B cell (primary cell): Measurements from ENCODE around the gene METTL4. TPM values are rescaled to one million over a fixed set of nuclear protein-coding genes. Genes with fewer than 3 reads are reported as not detected.
"Not testable (repeated sequence)": the region's sequence is repeated elsewhere in the genome, so short reads cannot be mapped to it uniquely, and the experiment has no call there.

ENCODE experiments used
- ATAC-seq: fragments of 200-7000 bp; cut with Tn5 transposase; one replicate; pipeline ENCODE4 v1.10.0; 2021; ENCODE audit warnings: low read depth, mild to moderate bottlenecking, moderate number of reproducible peaks, moderate library complexity
- CTCF ChIA-PET: fragments of 350-600 bp; sonication (Branson Sonifier 250); formaldehyde crosslinking; loops from one replicate; lab custom pipeline; 2021; ENCODE audit warnings: antibody characterized with exemption, inconsistent platforms; lab: Charles Lee
- POLR2A ChIA-PET: fragments of 350-600 bp; sonication (Branson Sonifier 250); formaldehyde crosslinking; loops from one replicate; lab custom pipeline; 2021; ENCODE audit warnings: antibody characterized with exemption; lab: Charles Lee
- DNase-seq: peaks from one replicate; pipeline ENCODE4 v3.0.0; 2013
- H2AFZ ChIP-seq: 2 replicates; pipeline ENCODE4 v1.6.1; 2012; ENCODE audit warnings: mild to moderate bottlenecking, low read depth, low read length; ENCODE audit not compliant: insufficient read depth, poor library complexity, severe bottlenecking
- H3K27ac ChIP-seq, 2 donors: 1 replicate in 1 of 2; 2 replicates in 1 of 2; pipeline ENCODE4 v1.5.1; 2012 to 2013; ENCODE audit warnings: low read length in 2 of 2, mild to moderate bottlenecking in 2 of 2, moderate library complexity in 1 of 2
- H3K27me3 ChIP-seq, 4 experiments: fragments of 200-600 bp in 1 of 4; sonication (generic) in 1 of 4; replicated peaks in 1 of 4; 1 replicate in 2 of 4; 2 replicates in 2 of 4; pipeline versions ENCODE4 v1.6.1 to v1.7.0; 2013 to 2016; ENCODE audit warnings: low read length in 3 of 4, mild to moderate bottlenecking in 2 of 4, mixed read lengths in 1 of 4, moderate library complexity in 1 of 4; ENCODE audit not compliant: insufficient read depth in 4 of 4, control insufficient read depth in 3 of 4; ENCODE audit errors: control extremely low read depth in 1 of 4
- H3K36me3 ChIP-seq, 2 experiments: replicated peaks in 1 of 2; 1 replicate in 1 of 2; 2 replicates in 1 of 2; pipeline versions ENCODE4 v1.6.1 to v1.7.1; 2013; ENCODE audit warnings: low read length in 1 of 2; ENCODE audit not compliant: insufficient read depth in 2 of 2, control insufficient read depth in 1 of 2; ENCODE audit errors: control extremely low read depth in 1 of 2, extremely low read depth in 1 of 2
- H3K4me1 ChIP-seq, 2 donors: fragments of 200-600 bp in 1 of 2; sonication (generic) in 1 of 2; 1 replicate in 1 of 2; 2 replicates in 1 of 2; pipeline versions ENCODE4 v1.5.1 to v1.6.1; 2013 to 2017; ENCODE audit warnings: low read length in 2 of 2; ENCODE audit not compliant: control insufficient read depth in 2 of 2, insufficient read depth in 2 of 2
- H3K4me2 ChIP-seq: replicated peaks from 2 replicates; pipeline ENCODE3; 2012; ENCODE audit warnings: mild to moderate bottlenecking, low read depth, low read length; ENCODE audit not compliant: poor library complexity, severe bottlenecking
- H3K4me3 ChIP-seq, 5 experiments: fragments of 200-600 bp in 1 of 5; sonication (generic) in 1 of 5; 1 replicate in 3 of 5; 2 replicates in 2 of 5; pipeline versions ENCODE4 v1.5.1 to v1.7.0; 2011 to 2016; ENCODE audit warnings: low read length in 4 of 5, mild to moderate bottlenecking in 4 of 5, low read depth in 2 of 5, control low read depth in 1 of 5, moderate library complexity in 1 of 5; ENCODE audit not compliant: insufficient read depth in 1 of 5; ENCODE audit errors: control extremely low read depth in 1 of 5, extremely low read depth in 1 of 5
- H3K79me2 ChIP-seq: fragments of 200-600 bp; sonication (generic); one replicate; pipeline ENCODE4 v1.6.0; 2016; ENCODE audit warnings: low read length; ENCODE audit not compliant: control insufficient read depth, insufficient read depth
- H3K9ac ChIP-seq: fragments of 200-600 bp; sonication (generic); 2 replicates; pipeline ENCODE4 v1.6.1; 2017; ENCODE audit warnings: mild to moderate bottlenecking, low read length, moderate library complexity
- H3K9me3 ChIP-seq, 3 donors: one replicate each; pipeline versions ENCODE4 v1.6.1 to v1.7.1; 2013; ENCODE audit warnings: low read length in 2 of 3; ENCODE audit not compliant: control insufficient read depth in 2 of 3, insufficient read depth in 1 of 3; ENCODE audit errors: control extremely low read depth in 1 of 3
- H4K20me1 ChIP-seq: 2 replicates; pipeline ENCODE4 v1.6.0; 2012; ENCODE audit warnings: mild to moderate bottlenecking, low read length; ENCODE audit not compliant: insufficient read depth, control insufficient read depth, poor library complexity, severe bottlenecking
- H3K27ac Mint-ChIP-seq: one replicate; pipeline ENCODE4 v1.8.0; 2021; ENCODE audit warnings: mixed read lengths
- H3K27me3 Mint-ChIP-seq: one replicate; pipeline ENCODE4 v1.8.0; 2021; ENCODE audit warnings: mixed read lengths
- H3K4me1 Mint-ChIP-seq: one replicate; pipeline ENCODE4 v1.8.0; 2021; ENCODE audit warnings: mixed read lengths
- H3K4me3 Mint-ChIP-seq: one replicate; pipeline ENCODE4 v1.8.0; 2021; ENCODE audit warnings: mixed read lengths
- H3K9me3 Mint-ChIP-seq: one replicate; pipeline ENCODE4 v1.8.0; 2022; ENCODE audit warnings: mixed read lengths; ENCODE audit not compliant: insufficient read depth
- EZH2 ChIP-seq: IDR thresholded peaks from 2 replicates; pipeline ENCODE4 v1.6.1; 2012; ENCODE audit warnings: borderline replicate concordance, low read depth, mild to moderate bottlenecking, moderate library complexity, low read length; ENCODE audit not compliant: insufficient read depth, poor library complexity, severe bottlenecking
- WGBS: methylation state at CpG from one replicate; pipeline ENCODE4 v1.1.5; 2013; ENCODE audit warnings: missing lambda C conversion rate; ENCODE audit not compliant: insufficient coverage; 5-methylcytosine and 5-hydroxymethylcytosine counted together
- intact Hi-C: fragments of 100-400 bp; cut with micrococcal nuclease; formaldehyde crosslinking; loops from one replicate; pipeline ENCODE4 v1.10.0; 2022
- polyA plus RNA-seq: library from polyadenylated mRNA; depleted of rRNA; stranded (reverse); fragments of >200 nt; gene quantifications from 2 replicates; pipeline ENCODE4 v1.2.3, GENCODE V29; 2012
- total RNA-seq, 2 donors: library from RNA; stranded (reverse); fragments of 120-200 nt in 1 of 2; gene quantifications; 1 replicate in 1 of 2; 2 replicates in 1 of 2; pipeline versions ENCODE4 v1.2.3 to v1.2.4, GENCODE V29; 2013 to 2022
- TF ChIP-seq, protein P1 (sequence below): fragments of 200-600 bp; IDR thresholded peaks from one replicate; pipeline ENCODE4 v1.8.0; 2022; ENCODE audit warnings: antibody characterized with exemption, mild to moderate bottlenecking

Gene METTL4
- total and polyA plus RNA-seq, 2 donors (not counting 1 experiment from before 2014, with no cell fraction given) = 12.9 to 31.6 TPM

DNA sequence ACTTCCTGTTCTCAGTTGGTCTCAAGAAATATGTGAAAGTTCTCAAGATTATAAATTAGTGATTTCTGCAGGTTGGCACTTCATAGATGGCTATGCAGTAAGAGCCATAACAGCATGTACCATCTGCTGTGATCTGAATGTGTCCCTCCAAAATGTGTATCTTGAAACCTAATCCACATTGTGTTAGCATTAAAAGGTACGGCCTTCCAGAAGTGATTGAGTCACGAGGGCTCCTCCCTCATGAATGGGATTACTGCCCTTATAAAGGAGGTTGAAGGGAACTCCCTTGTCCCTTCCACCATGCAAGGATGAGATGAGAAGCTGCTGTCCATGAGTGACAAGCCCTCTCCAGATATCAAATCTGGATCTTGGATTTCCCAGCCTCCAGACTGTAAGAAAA, 45.0 kb downstream of the METTL4 start:
- Mint-ChIP-seq H3K27me3 (peaks cover 7% of the 10 kb centered on the region), H3K27ac (no peak overlapping the region)
- POLR2A ChIA-PET = no interaction called here

GRCh38 chr18:2524794-2525198, 46.5 kb downstream of the METTL4 start:
- CTCF ChIA-PET = interaction anchor here (1.2 to 2.5 kb wide), 2 partner anchors 18 to 22 kb away, joined by 4 to 7 read pairs; no protein-coding TSS in a partner anchor
- DNase-seq, intact Hi-C loops: not testable (repeated sequence)

More for the DNA sequence above, 45.0 kb downstream of the METTL4 start:
- Histone ChIP-seq H2AFZ (no peak overlapping the region), H3K27ac (no peak overlapping the region), H3K36me3 (no peaks in the 10 kb centered on the region), H3K4me1 (no peaks in the 10 kb centered on the region), H3K27me3 (no peaks in the 10 kb centered on the region), H3K9me3 (peaks cover 0 to 2% (median 0%) of the 10 kb centered on the region in 3 donors), H3K4me3 (no peak overlapping the region), H3K79me2 (no peaks in the 10 kb centered on the region), H3K9ac (no peak overlapping the region), H4K20me1 (no peaks in the 10 kb centered on the region), H3K4me2 (no peak overlapping the region)
- TF ChIP-seq, protein P1, sequence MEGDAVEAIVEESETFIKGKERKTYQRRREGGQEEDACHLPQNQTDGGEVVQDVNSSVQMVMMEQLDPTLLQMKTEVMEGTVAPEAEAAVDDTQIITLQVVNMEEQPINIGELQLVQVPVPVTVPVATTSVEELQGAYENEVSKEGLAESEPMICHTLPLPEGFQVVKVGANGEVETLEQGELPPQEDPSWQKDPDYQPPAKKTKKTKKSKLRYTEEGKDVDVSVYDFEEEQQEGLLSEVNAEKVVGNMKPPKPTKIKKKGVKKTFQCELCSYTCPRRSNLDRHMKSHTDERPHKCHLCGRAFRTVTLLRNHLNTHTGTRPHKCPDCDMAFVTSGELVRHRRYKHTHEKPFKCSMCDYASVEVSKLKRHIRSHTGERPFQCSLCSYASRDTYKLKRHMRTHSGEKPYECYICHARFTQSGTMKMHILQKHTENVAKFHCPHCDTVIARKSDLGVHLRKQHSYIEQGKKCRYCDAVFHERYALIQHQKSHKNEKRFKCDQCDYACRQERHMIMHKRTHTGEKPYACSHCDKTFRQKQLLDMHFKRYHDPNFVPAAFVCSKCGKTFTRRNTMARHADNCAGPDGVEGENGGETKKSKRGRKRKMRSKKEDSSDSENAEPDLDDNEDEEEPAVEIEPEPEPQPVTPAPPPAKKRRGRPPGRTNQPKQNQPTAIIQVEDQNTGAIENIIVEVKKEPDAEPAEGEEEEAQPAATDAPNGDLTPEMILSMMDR = no peak
- no peak for TF ChIP-seq EZH2
- DNase-seq (no peak), ATAC-seq (no peak)
- intact Hi-C loops = no loop called here
- no CpG with 5 or more reads among the region's 2 CpGs for WGBS
- Mint-ChIP-seq H3K9me3 (peaks cover 4% of the 10 kb centered on the region), H3K4me1 (peaks cover 9% of the 10 kb centered on the region), H3K4me3 (no peak overlapping the region)
- CTCF ChIA-PET = no interaction called here

More at GRCh38 chr18:2524794-2525198, 46.5 kb downstream of the METTL4 start:
- H4K20me1 ChIP-seq, H3K4me2 ChIP-seq, H3K4me3 ChIP-seq, H3K9ac ChIP-seq, H3K4me1 ChIP-seq, H3K4me1 Mint-ChIP-seq, H3K9me3 ChIP-seq, POLR2A ChIA-PET, H3K4me3 Mint-ChIP-seq, H2AFZ ChIP-seq, H3K27me3 ChIP-seq, H3K36me3 ChIP-seq, ATAC-seq, H3K27ac ChIP-seq, H3K9me3 Mint-ChIP-seq, H3K27ac Mint-ChIP-seq, H3K79me2 ChIP-seq, H3K27me3 Mint-ChIP-seq: not testable (repeated sequence)
- WGBS = no CpG with 5 or more reads among the region's 2 CpGs
